VCaP (cell line): Measurements from ENCODE around the gene ADRA2B.
"Not testable (repeated sequence)": the region's sequence is repeated elsewhere in the genome, so short reads cannot be mapped to it uniquely, and the experiment has no call there.

Experiments used
- H3K27ac ChIP-seq: fragments of 450-650 bp; 2 replicates; pipeline ENCODE4 v1.5.1; 2017
- CTCF ChIP-seq: fragments of 450-650 bp; conservative IDR thresholded peaks from 2 replicates; pipeline ENCODE4 v1.5.1; 2017; ENCODE audit warnings: mild to moderate bottlenecking, moderate library complexity

Gene ADRA2B

GRCh38 chr2:96116424-96116878 is at the start of gene ADRA2B:
ADRA2B (minus strand) TSS chr2:96116571; CDS start chr2:96116149, 422 bp downstream.
- H3K27ac ChIP-seq = peak within 1 kb of the TSS; percentile 49; the same call in 1 of the 2 replicates
- TF ChIP-seq CTCF = no peak

GRCh38 chr2:96164459-96165184 is 48.3 kb upstream of the ADRA2B start:
- TF ChIP-seq CTCF = no peak
- H3K27ac ChIP-seq = no peak overlapping the region

- no peak overlapping the region for H3K27ac ChIP-seq
- no peak for TF ChIP-seq CTCF
These were observed 47.5 kb upstream of the ADRA2B start for GRCh38 chr2:96163768-96164429.

- no peak overlapping the region for H3K27ac ChIP-seq
- TF ChIP-seq CTCF = no peak
These were observed 47.0 kb upstream of the ADRA2B start for GRCh38 chr2:96163415-96163767.

GRCh38 chr2:96161898-96162297 is 45.5 kb upstream of the ADRA2B start:
- no peak for TF ChIP-seq CTCF
- peak overlapping the region; percentile 7; the same call in 1 of the 2 replicates for H3K27ac ChIP-seq

- H3K27ac ChIP-seq = not testable (repeated sequence)
These were observed 44.0 kb upstream of the ADRA2B start for GRCh38 chr2:96160366-96160765.

GRCh38 chr2:96159084-96159830 is 42.9 kb upstream of the ADRA2B start:
- H3K27ac ChIP-seq = peak overlapping the region; percentile 31; the same call in 1 of the 2 replicates
- TF ChIP-seq CTCF = no peak
